Glutamatergic neuron (in vitro differentiated cells): ENCODE data around the gene EVPL. TPM values are rescaled to one million over a fixed set of nuclear protein-coding genes. Genes with fewer than 3 reads are reported as not detected.
A peak's percentile ranks its signal among the peaks of the same experiment; 100 is the strongest.

ENCODE experiments used
- DNase-seq: peaks from one replicate; pipeline ENCODE4 v3.0.0; 2022
- H3K27ac Mint-ChIP-seq: one replicate; pipeline ENCODE4 v1.8.0; 2020; ENCODE audit warnings: mild to moderate bottlenecking, mixed read lengths, inconsistent platforms; ENCODE audit not compliant: unreplicated experiment
- H3K27me3 Mint-ChIP-seq: one replicate; pipeline ENCODE4 v1.8.0; 2020; ENCODE audit warnings: mild to moderate bottlenecking, moderate library complexity, mixed read lengths, inconsistent platforms; ENCODE audit not compliant: unreplicated experiment
- H3K36me3 Mint-ChIP-seq: one replicate; pipeline ENCODE4 v1.8.0; 2020; ENCODE audit warnings: mild to moderate bottlenecking, mixed read lengths, inconsistent platforms; ENCODE audit not compliant: unreplicated experiment
- H3K4me1 Mint-ChIP-seq: one replicate; pipeline ENCODE4 v1.8.0; 2020; ENCODE audit warnings: mild to moderate bottlenecking, low read depth, mixed read lengths, inconsistent platforms; ENCODE audit not compliant: unreplicated experiment
- H3K4me3 Mint-ChIP-seq: one replicate; pipeline ENCODE4 v1.8.0; 2020; ENCODE audit warnings: mild to moderate bottlenecking, mixed read lengths, inconsistent platforms; ENCODE audit not compliant: unreplicated experiment
- H3K9me3 Mint-ChIP-seq: one replicate; pipeline ENCODE4 v1.8.0; 2020; ENCODE audit warnings: mild to moderate bottlenecking, moderate library complexity, mixed read lengths, inconsistent platforms; ENCODE audit not compliant: unreplicated experiment
- total RNA-seq: library from RNA; stranded (reverse); fragmentation: NEBNext Ultra II Directional; extraction: Animal tissue kit (Norgen Biotek cat#: 25700); gene quantifications from one replicate; pipeline ENCODE4 v1.2.1, GENCODE V29; 2021; ENCODE audit not compliant: unreplicated experiment
- TF ChIP-seq, protein P1 (sequence below): fragments of 200-600 bp; sonication (generic); IDR thresholded peaks from one replicate; pipeline ENCODE4 v1.5.0; 2021; ENCODE audit not compliant: partially characterized antibody, unreplicated experiment

EVPL gene
- total RNA-seq, 1 donor from 2014 or later, result not detected

DNA sequence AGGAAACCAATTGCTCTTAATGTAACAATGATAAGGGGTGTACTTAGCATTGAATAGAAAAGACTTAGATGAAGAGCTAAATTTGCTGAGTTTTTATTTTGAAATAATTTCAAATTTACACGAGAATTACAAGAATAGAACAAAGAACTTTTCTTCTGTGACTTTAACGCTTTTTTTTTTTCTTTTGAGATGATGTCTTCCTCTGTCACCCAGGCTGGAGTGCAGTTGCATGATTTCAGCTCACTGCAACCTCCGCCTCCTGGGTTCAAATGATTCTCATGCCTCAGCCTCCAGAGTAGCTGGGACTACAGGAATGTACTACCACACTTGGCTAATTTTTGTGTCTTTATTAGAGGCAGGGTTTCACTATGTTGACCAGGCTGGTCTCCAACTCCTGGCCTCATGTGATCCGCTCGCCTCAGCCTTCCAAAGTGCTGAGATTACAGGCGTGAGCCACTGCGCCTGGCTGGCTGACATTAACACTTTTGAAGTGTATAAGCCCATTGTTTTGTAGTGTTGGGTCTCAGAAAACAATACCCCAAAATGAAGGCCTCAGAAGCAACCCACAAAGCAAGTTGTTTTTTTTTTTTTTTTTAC is 46.0 kb downstream of the EVPL start:
- Mint-ChIP-seq H3K36me3 (no peaks in the 10 kb centered on the region), H3K4me3 (peak overlapping the region; percentile 81), H3K27me3 (no peaks in the 10 kb centered on the region), H3K9me3 (peaks cover 5% of the 10 kb centered on the region), H3K27ac (peak overlapping the region; percentile 82), H3K4me1 (peaks cover 13% of the 10 kb centered on the region)
- TF ChIP-seq, protein P1, sequence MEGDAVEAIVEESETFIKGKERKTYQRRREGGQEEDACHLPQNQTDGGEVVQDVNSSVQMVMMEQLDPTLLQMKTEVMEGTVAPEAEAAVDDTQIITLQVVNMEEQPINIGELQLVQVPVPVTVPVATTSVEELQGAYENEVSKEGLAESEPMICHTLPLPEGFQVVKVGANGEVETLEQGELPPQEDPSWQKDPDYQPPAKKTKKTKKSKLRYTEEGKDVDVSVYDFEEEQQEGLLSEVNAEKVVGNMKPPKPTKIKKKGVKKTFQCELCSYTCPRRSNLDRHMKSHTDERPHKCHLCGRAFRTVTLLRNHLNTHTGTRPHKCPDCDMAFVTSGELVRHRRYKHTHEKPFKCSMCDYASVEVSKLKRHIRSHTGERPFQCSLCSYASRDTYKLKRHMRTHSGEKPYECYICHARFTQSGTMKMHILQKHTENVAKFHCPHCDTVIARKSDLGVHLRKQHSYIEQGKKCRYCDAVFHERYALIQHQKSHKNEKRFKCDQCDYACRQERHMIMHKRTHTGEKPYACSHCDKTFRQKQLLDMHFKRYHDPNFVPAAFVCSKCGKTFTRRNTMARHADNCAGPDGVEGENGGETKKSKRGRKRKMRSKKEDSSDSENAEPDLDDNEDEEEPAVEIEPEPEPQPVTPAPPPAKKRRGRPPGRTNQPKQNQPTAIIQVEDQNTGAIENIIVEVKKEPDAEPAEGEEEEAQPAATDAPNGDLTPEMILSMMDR, result no peak
- no peak for DNase-seq

DNA sequence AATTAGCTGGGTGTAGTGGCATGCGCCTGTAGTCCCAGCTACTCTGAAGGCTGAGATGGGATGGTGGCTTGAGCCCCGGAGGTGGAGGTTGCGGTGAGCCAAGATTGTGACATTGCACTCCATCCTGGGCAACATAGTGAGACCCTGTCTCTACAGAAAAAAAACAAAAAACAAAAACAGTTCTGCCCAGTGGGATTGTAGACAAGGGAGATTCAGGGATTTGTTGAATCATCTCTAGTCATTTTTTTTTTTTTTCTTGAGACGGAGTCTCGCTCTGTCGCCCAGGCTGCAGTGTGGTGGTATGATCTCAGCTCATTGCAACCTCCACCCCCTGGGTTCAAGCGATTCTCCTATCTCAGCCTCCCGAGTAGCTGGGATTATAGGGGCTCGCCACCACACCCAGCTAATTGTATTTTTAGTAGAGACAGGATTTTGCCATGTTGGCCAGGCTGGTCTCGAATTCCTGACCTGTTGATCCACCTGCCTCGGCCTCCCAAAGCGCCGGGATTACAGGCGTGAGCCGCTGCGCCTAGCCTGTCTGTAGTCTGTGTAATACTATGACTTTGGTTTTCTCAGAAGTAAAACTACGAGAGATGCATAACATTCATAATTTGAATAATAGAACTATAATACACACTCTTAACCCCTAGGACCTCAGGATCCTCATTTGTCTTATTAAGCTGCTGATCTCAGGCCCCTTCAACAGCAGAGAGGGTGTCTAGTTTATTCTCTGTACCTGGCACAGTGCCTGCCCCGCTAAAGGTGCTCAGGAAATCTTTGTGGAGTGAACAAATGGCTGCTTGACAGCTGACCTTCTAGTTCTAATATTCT is 46.7 kb downstream of the EVPL start:
- Mint-ChIP-seq H3K36me3 (no peaks in the 10 kb centered on the region), H3K4me3 (peak overlapping the region; percentile 98), H3K9me3 (peaks cover 5% of the 10 kb centered on the region), H3K27me3 (no peaks in the 10 kb centered on the region), H3K4me1 (peaks cover 16% of the 10 kb centered on the region), H3K27ac (peak overlapping the region; percentile 100)
- TF ChIP-seq, protein P1, result no peak
- no peak for DNase-seq

DNA sequence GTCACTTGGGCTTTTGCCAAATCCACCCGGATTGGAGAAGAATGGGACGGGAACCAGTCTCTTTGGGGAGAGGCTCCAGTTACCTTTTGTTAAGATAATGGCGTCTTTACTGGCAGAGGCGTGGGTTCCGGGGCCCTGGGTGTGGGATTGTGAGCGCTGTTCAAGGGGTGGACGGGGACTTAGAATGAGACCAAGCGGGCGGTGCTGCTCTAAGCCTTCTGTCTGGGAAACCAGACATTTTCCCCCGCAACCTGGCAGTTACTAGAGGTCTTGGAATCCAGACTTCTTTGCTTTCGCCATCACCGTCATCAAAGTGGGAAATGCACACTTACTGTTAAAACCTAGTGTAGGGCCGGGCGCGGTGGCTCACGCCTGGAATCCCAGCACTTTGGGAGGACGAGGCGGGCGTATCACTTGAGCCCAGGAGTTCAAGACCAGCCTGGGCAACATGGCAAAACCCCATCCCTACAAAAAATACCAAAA is 47.4 kb downstream of the EVPL start:
- H3K27ac Mint-ChIP-seq, result peak overlapping the region; percentile 100
- no peaks in the 10 kb centered on the region for H3K36me3 Mint-ChIP-seq
- TF ChIP-seq, protein P1, result no peak
- H3K4me3 Mint-ChIP-seq, result peak overlapping the region; percentile 98
- no peaks in the 10 kb centered on the region for H3K27me3 Mint-ChIP-seq
- peaks cover 5% of the 10 kb centered on the region for H3K9me3 Mint-ChIP-seq
- H3K4me1 Mint-ChIP-seq, result peaks cover 16% of the 10 kb centered on the region
- no peak for DNase-seq

DNA sequence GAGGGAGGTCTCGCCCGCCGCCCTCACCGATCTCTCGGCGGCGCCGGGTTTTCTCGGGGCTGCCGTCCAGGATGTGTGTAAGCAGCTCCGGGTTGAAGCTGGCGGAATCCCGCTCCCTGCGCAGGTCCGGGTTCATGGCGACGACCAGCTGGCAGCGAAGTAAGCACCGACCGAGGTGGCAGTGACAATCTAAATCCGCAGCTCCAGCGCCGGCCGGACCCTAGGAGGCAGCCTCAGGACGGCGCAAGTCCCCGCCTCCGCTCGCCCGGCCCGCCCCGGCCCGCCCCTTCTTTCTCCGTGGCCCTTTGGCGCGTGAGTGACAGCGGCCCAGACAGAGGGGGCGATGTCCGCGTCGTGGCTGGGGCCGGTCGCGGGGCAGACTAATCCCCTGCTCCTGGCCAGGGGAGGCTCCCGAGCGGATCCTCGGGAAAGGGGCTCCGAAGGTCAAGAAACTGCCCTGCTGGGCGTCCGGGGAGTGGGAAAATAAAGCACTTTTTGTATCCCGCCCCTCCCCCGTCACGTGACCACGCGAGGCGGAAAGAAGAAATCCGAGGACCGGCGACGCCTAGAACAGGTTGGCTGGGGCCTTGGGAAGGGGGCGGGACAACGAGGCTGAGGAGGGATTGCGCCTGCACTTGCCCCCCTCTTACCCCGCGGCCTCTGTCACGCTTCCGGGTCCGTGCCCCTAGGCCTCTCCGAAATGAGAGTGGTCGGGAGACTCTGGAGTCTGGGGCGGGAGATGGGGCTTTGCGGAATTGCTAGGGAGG is 48.0 kb downstream of the EVPL start, which contains the start of the genes ACOX1 and TEN1:
TSS of gene ACOX1 (minus strand) at position 229 of the 767 bp plus-strand sequence. CDS start at position 136, 93 bp downstream.
TSS of gene TEN1 (plus strand) at position 303 of the 767 bp plus-strand sequence. CDS start 6,953 bp downstream, outside the sequence.
- DNase-seq, result peak; percentile 96
- Mint-ChIP-seq H3K27ac (peak within 1 kb of the TSS; percentile 100), H3K4me3 (peak within 1 kb of the TSS; percentile 98), H3K9me3 (peaks cover 5% of the 10 kb centered on the region), H3K27me3 (no peaks in the 10 kb centered on the region), H3K36me3 (no peaks in the 10 kb centered on the region), H3K4me1 (peaks cover 16% of the 10 kb centered on the region)
- TF ChIP-seq, protein P1, result peak; percentile 42
